Activated T-cell treated with anti-CD3 and anti-CD28 coated beads, Interleukin-2, amount 50 U/mL, for 4 hours (primary cell): ENCODE measurements around the gene XAGE2. TPM values are rescaled to one million over a fixed set of nuclear protein-coding genes. Genes with fewer than 3 reads are reported as not detected.

ENCODE experiments used
- ATAC-seq, 2 donors: fragments of 200-7000 bp; cut with Tn5 transposase; one replicate each; pipeline ENCODE4 v1.10.0; 2021
- DNase-seq: peaks from one replicate; pipeline ENCODE4 v3.0.0-alpha.2; 2020
- H3K27me3 Mint-ChIP-seq: one replicate; pipeline ENCODE4 v1.8.0; 2021; ENCODE audit warnings: low read depth, mixed read lengths
- H3K36me3 Mint-ChIP-seq: one replicate; pipeline ENCODE4 v1.8.0; 2022; ENCODE audit warnings: mixed read lengths; ENCODE audit not compliant: insufficient read depth
- H3K4me1 Mint-ChIP-seq: one replicate; pipeline ENCODE4 v1.8.0; 2021; ENCODE audit warnings: low read depth, mixed read lengths
- H3K4me3 Mint-ChIP-seq: one replicate; pipeline ENCODE4 v1.8.0; 2021; ENCODE audit warnings: mild to moderate bottlenecking, moderate library complexity, mixed read lengths
- H3K9me3 Mint-ChIP-seq: one replicate; pipeline ENCODE4 v1.8.0; 2021; ENCODE audit warnings: mixed read lengths
- total RNA-seq, 3 donors: library from RNA; stranded (reverse); gene quantifications; one replicate each; pipeline ENCODE4 v1.2.1, GENCODE V29; 2021

The XAGE2 gene
- total RNA-seq, 3 donors from 2014 or later, result not detected

DNA sequence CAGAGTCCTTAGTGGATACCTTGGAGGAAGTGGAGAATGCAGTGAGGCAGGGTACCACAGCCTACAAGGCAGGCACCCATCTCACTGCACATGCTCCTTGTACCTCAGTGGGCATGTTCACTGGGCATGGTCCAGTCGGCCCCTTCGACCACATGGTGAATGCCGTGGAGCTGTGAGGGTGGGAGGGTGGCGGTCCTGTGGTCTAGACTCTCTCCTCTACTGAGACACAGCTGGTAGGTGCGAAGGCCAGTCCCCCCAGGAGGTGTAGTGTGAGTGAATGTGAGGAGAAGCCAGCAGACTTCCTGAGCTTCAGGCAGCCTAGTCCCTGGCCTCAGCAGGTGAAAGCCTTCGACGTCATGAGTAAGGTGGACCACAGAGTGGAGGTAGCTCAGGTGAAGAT is 12.2 kb downstream of the XAGE2 start:
- Mint-ChIP-seq H3K4me3 (no peak overlapping the region), H3K4me1 (no peaks in the 10 kb centered on the region), H3K36me3 (no peaks in the 10 kb centered on the region), H3K9me3 (no peaks in the 10 kb centered on the region), H3K27me3 (peaks cover 5% of the 10 kb centered on the region)
- ATAC-seq (no peak), DNase-seq (no peak)

- no peak overlapping the region for H3K4me3 Mint-ChIP-seq
- H3K36me3 Mint-ChIP-seq, result no peaks in the 10 kb centered on the region
- H3K27me3 Mint-ChIP-seq, result peaks cover 2% of the 10 kb centered on the region
- ATAC-seq (no peak), DNase-seq (no peak)
- no peaks in the 10 kb centered on the region for H3K4me1 Mint-ChIP-seq
- H3K9me3 Mint-ChIP-seq, result no peaks in the 10 kb centered on the region
Measured at GRCh38 chrX:52410439-52411394, 41.9 kb downstream of the XAGE2 start.

GRCh38 chrX:52415304-52415703 is 46.5 kb downstream of the XAGE2 start:
- Mint-ChIP-seq H3K4me1 (no peaks in the 10 kb centered on the region), H3K36me3 (no peaks in the 10 kb centered on the region), H3K4me3 (no peak overlapping the region), H3K9me3 (no peaks in the 10 kb centered on the region), H3K27me3 (peaks cover 5% of the 10 kb centered on the region)
- DNase-seq (no peak), ATAC-seq (no peak)

DNA sequence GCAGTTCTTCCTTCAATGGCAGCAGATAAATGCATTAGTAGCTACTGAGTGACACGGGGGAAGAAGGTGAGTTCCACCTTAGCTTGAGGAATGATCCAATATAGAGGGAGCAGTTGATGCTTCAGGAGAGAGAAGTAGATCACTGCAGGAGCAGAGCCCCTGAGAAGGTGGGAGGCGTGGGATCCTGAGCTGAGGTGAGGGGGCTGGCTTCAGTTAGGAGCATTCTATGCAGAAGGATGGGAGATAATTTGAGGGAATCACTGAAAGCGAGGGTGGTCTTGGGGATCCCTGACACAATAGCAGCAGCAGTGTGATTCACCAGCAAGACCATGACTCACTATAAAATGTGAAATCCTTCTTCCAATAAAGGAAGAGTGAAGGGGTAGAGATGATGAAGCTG is 48.0 kb downstream of the XAGE2 start:
- H3K36me3 Mint-ChIP-seq, result no peaks in the 10 kb centered on the region
- H3K9me3 Mint-ChIP-seq, result no peaks in the 10 kb centered on the region
- DNase-seq (no peak), ATAC-seq (no peak)
- no peak overlapping the region for H3K4me3 Mint-ChIP-seq
- peaks cover 5% of the 10 kb centered on the region for H3K27me3 Mint-ChIP-seq
- H3K4me1 Mint-ChIP-seq, result no peaks in the 10 kb centered on the region

GRCh38 chrX:52420824-52421443 is 52.1 kb downstream of the XAGE2 start:
- no peaks in the 10 kb centered on the region for H3K36me3 Mint-ChIP-seq

GRCh38 chrX:52422884-52423283 is 54.1 kb downstream of the XAGE2 start:
- no peak for ATAC-seq
- Mint-ChIP-seq H3K4me3 (no peak overlapping the region), H3K36me3 (no peaks in the 10 kb centered on the region), H3K9me3 (no peaks in the 10 kb centered on the region), H3K4me1 (no peaks in the 10 kb centered on the region), H3K27me3 (peaks cover 5% of the 10 kb centered on the region)
- DNase-seq, result no peak

More at GRCh38 chrX:52420824-52421443, 52.1 kb downstream of the XAGE2 start:
- DNase-seq (no peak), ATAC-seq (no peak)
- Mint-ChIP-seq H3K4me1 (no peaks in the 10 kb centered on the region), H3K27me3 (peaks cover 5% of the 10 kb centered on the region), H3K4me3 (no peak overlapping the region), H3K9me3 (no peaks in the 10 kb centered on the region)

DNA sequence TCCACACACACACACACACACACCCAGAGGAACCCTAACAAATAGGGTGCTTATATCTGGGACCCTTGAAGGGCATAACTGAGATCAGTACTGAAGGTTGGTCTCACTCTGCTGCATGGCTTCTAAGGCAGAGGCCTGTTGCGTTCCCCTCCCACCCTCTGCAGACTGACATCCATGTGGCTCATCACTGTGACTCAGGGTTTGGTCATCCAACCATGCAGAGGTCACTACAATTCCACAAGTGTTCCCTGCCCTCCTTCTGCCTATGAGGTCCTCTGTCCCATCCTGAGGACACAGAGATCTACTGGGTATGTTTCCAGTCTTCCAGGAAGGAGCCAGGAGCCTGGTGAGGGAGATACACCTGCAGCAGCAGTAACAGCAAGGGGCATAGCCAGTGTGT is 55.8 kb downstream of the XAGE2 start:
- peaks cover 2% of the 10 kb centered on the region for H3K27me3 Mint-ChIP-seq
- DNase-seq (no peak), ATAC-seq (no peak)
- H3K4me1 Mint-ChIP-seq, result no peaks in the 10 kb centered on the region
- no peaks in the 10 kb centered on the region for H3K9me3 Mint-ChIP-seq
- H3K36me3 Mint-ChIP-seq, result no peaks in the 10 kb centered on the region
- H3K4me3 Mint-ChIP-seq, result no peak overlapping the region

Other genes with a start within 250 kb of the XAGE2 start
- gene MAGED4, start 184.1 kb upstream of the XAGE2 start, total RNA-seq, result 1 to 10 TPM in 1 of 3 donors, under 1 TPM in 2; 0.45 to 1.2 (median 0.60) TPM
- not detected for gene XAGE1A, start 126.8 kb downstream of the XAGE2 start, total RNA-seq
- gene XAGE1B, start 148.0 kb downstream of the XAGE2 start, total RNA-seq, result not detected